Left kidney (tissue), 1 donor: ENCODE measurements around the gene ZNF620. TPM values are rescaled to one million over a fixed set of nuclear protein-coding genes. Genes with fewer than 3 reads are reported as not detected.

ENCODE experiments used
- polyA plus RNA-seq: library from polyadenylated mRNA; unstranded; fragments of 120-200 nt; gene quantifications from one replicate; pipeline ENCODE4 v1.2.1, GENCODE V29; 2013; ENCODE audit not compliant: insufficient read length

The ZNF620 gene
- polyA plus RNA-seq, 1 donor, result 13.0 TPM

Other genes with a start within 250 kb of the ZNF620 start
- 124 TPM for gene EIF1B, start 196.3 kb upstream of the ZNF620 start, polyA plus RNA-seq
- gene ENTPD3, start 118.9 kb upstream of the ZNF620 start, polyA plus RNA-seq, result 2.9 TPM
- gene RPL14, start 48.7 kb upstream of the ZNF620 start, polyA plus RNA-seq, result 1,491 TPM
- gene ZNF619, start 28.9 kb upstream of the ZNF620 start, polyA plus RNA-seq, result 7.8 TPM
- gene ZNF621, start 18.9 kb downstream of the ZNF620 start, polyA plus RNA-seq, result 38.0 TPM